GM12892 (cell line): Measurements from ENCODE around the gene ELANE.

Experiments used
- POLR2A ChIP-seq: IDR thresholded peaks from 2 replicates; pipeline ENCODE4 v1.6.1; 2011; ENCODE audit warnings: low read depth, low read length, control low read depth
- POLR2AphosphoS5 ChIP-seq: IDR thresholded peaks from 2 replicates; pipeline ENCODE4 v1.6.1; 2011; ENCODE audit warnings: low read depth, low read length, control low read depth
- TAF1 ChIP-seq: IDR thresholded peaks from 2 replicates; pipeline ENCODE4 v1.6.1; 2011; ENCODE audit warnings: low read depth, mild to moderate bottlenecking, control low read depth, low read length, borderline replicate concordance

DNA sequence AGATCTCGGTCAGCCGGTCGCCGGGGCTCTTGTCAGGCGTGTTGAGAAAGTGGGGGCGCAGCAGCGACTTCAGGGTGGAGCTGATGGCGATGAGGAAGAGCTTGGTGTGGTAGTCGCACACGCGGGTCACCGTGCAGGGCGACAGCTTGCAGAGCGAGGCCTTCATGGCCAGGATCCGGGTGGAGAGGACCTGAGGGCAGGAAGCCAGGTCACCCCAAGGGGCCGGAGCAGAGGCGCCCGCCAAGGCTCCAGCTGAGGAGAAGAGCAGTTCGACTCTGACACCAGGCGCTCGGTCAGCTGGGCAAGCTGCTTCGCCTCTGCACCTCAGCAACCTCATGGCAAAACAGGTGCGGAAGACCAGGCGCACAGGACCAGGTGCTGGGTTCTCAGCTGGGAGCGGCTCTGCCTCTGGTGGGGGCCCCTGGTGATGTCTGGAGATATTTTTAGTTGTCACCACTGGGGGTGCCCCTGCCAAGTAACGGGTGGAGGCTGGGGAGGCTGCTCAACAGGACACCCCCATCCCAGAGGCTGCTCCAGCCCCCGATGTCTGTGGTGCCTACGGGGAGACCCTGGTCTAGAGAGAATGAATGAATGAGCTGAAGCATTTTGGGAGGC is 23.3 kb downstream of the ELANE start:
- TF ChIP-seq POLR2AphosphoS5: no peak
- no peak for TF ChIP-seq POLR2A
- no peak for TF ChIP-seq TAF1
